HepG2 (cell line): Measurements from ENCODE around the gene CELF5. TPM values are rescaled to one million over a fixed set of nuclear protein-coding genes. Genes with fewer than 3 reads are reported as not detected.

ENCODE experiments used
- BRCA1 ChIP-seq: sonication (generic); formaldehyde crosslinking; IDR thresholded peaks from 2 replicates; pipeline ENCODE4 v1.4.0; 2020; ENCODE audit warnings: missing genetic modification reagents
- MBNL3 ChIP-seq: fragments of 250-450 bp; sonication (Bioruptor Pico); conservative IDR thresholded peaks from 2 replicates; pipeline ENCODE4 v1.8.0; 2022; ENCODE audit warnings: mild to moderate bottlenecking, inconsistent platforms
- PHF8 ChIP-seq: sonication (generic); formaldehyde crosslinking; IDR thresholded peaks from 2 replicates; pipeline ENCODE4 v1.5.0; 2020; ENCODE audit warnings: missing genetic modification reagents
- SRY ChIP-seq: sonication (generic); formaldehyde crosslinking; IDR thresholded peaks from 2 replicates; pipeline ENCODE4 v1.8.0; 2022; ENCODE audit warnings: mild to moderate bottlenecking, missing genetic modification reagents
- TBX2 ChIP-seq: sonication (generic); formaldehyde crosslinking; IDR thresholded peaks from 2 replicates; pipeline ENCODE4 v1.5.0; 2020; ENCODE audit warnings: missing genetic modification reagents, mild to moderate bottlenecking, borderline replicate concordance
- ZFX ChIP-seq: sonication (generic); formaldehyde crosslinking; IDR thresholded peaks from 2 replicates; pipeline ENCODE4 v1.4.0; 2020; ENCODE audit warnings: mild to moderate bottlenecking, low read depth, missing genetic modification reagents, moderate library complexity
- polyA plus RNA-seq, 8 experiments: library from polyadenylated mRNA; depleted of rRNA in 3 of 8; stranded (reverse) in 7 of 8; unstranded in 1 of 8; fragments of >200 nt; fragmentation: Illumina TruSeq in 4 of 8; extraction: Trizol in 4 of 8; gene quantifications; 2 replicates each; pipeline versions ENCODE4 v1.2.1 to v1.2.3, GENCODE V29; 2011 to 2016; ENCODE audit warnings: low read depth in 4 of 8, missing spikeins in 1 of 8, mixed read lengths in 1 of 8; ENCODE audit not compliant: insufficient read depth in 1 of 8
- total RNA-seq, 5 experiments: library from RNA; depleted of rRNA; stranded (reverse); fragments of >200 nt; fragmentation: Illumina TruSeq; extraction: Trizol; gene quantifications; 2 replicates each; pipeline ENCODE4 v1.2.3, GENCODE V29; 2016; ENCODE audit warnings: low read depth in 1 of 5
- TF ChIP-seq, protein P1 (sequence below), 2 experiments: sonication (generic) in 1 of 2; formaldehyde crosslinking in 1 of 2; IDR thresholded peaks; 2 replicates each; pipeline versions ENCODE4 v1.6.1 to v1.9.0; 2014 to 2022; ENCODE audit warnings: antibody characterized with exemption in 1 of 2, borderline replicate concordance in 1 of 2, inconsistent platforms in 1 of 2, low read depth in 1 of 2, missing genetic modification reagents in 1 of 2
- TF ChIP-seq, protein P2 (sequence below): sonication (generic); formaldehyde crosslinking; IDR thresholded peaks from 2 replicates; pipeline ENCODE4 v1.4.0; 2020; ENCODE audit warnings: missing genetic modification reagents
- TF ChIP-seq, protein P3 (sequence below), 2 experiments: sonication (generic) in 1 of 2; formaldehyde crosslinking in 1 of 2; IDR thresholded peaks; 2 replicates each; pipeline versions ENCODE4 v1.5.1 to v1.6.1; 2011 to 2020; ENCODE audit warnings: borderline replicate concordance in 1 of 2, low read depth in 1 of 2, low read length in 1 of 2, mild to moderate bottlenecking in 1 of 2, missing genetic modification reagents in 1 of 2, moderate library complexity in 1 of 2
- TF ChIP-seq, protein P4 (sequence below): sonication (generic); formaldehyde crosslinking; IDR thresholded peaks from 2 replicates; pipeline ENCODE4 v1.9.0; 2022; ENCODE audit warnings: missing genetic modification reagents, mild to moderate bottlenecking, borderline replicate concordance
- TF ChIP-seq, protein P5 (sequence below): sonication (generic); formaldehyde crosslinking; conservative IDR thresholded peaks from 2 replicates; pipeline ENCODE4 v1.4.0; 2020; ENCODE audit warnings: mild to moderate bottlenecking, missing genetic modification reagents, moderate library complexity

The CELF5 gene
- total and polyA plus RNA-seq, 2 of the 13 experiments (the other 11 are each of a cell fraction or from before 2014, with no cell fraction given), result 0.31 to 0.84 TPM

DNA sequence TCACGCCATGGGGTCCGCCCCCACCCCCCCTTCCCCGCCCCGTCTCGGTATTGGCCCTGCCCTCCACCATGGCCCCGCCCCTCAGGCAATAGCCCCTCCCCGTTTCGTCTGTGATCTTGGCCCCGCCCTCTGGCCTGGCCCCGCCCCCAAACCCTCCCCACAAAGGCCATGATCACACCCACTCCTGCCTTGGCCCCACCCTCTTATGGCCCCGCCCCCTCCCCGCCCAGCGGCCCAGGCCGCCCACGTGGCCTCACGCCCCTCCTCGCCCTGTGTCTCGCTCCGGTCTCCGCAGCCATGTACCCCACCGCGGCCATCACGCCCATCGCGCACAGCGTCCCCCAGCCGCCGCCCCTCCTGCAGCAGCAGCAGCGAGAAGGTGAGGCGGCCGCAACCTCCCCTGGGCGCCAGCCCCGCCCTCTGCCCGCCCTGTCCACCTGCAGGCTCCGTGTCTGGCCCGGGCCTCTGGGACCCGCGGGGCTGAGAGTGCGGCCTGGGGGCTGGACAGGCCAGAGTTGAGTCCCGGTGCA lies 61.3 kb downstream of the CELF5 start (continued):
- TF ChIP-seq, protein P1, sequence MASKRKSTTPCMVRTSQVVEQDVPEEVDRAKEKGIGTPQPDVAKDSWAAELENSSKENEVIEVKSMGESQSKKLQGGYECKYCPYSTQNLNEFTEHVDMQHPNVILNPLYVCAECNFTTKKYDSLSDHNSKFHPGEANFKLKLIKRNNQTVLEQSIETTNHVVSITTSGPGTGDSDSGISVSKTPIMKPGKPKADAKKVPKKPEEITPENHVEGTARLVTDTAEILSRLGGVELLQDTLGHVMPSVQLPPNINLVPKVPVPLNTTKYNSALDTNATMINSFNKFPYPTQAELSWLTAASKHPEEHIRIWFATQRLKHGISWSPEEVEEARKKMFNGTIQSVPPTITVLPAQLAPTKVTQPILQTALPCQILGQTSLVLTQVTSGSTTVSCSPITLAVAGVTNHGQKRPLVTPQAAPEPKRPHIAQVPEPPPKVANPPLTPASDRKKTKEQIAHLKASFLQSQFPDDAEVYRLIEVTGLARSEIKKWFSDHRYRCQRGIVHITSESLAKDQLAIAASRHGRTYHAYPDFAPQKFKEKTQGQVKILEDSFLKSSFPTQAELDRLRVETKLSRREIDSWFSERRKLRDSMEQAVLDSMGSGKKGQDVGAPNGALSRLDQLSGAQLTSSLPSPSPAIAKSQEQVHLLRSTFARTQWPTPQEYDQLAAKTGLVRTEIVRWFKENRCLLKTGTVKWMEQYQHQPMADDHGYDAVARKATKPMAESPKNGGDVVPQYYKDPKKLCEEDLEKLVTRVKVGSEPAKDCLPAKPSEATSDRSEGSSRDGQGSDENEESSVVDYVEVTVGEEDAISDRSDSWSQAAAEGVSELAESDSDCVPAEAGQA (IDR thresholded peaks at IDR 0.05; ENCODE audit: low read depth), result 0 out of 2 replicates have a peak, but pooled peaks have one; percentile 35
- TF ChIP-seq, protein P1 (CRISPR knock-in tag; IDR thresholded peaks at IDR 0.05; ENCODE audit: borderline replicate concordance), result no peak
- peak; percentile 91 for TF ChIP-seq ZFX (CRISPR knock-in tag)
- TF ChIP-seq, protein P2, sequence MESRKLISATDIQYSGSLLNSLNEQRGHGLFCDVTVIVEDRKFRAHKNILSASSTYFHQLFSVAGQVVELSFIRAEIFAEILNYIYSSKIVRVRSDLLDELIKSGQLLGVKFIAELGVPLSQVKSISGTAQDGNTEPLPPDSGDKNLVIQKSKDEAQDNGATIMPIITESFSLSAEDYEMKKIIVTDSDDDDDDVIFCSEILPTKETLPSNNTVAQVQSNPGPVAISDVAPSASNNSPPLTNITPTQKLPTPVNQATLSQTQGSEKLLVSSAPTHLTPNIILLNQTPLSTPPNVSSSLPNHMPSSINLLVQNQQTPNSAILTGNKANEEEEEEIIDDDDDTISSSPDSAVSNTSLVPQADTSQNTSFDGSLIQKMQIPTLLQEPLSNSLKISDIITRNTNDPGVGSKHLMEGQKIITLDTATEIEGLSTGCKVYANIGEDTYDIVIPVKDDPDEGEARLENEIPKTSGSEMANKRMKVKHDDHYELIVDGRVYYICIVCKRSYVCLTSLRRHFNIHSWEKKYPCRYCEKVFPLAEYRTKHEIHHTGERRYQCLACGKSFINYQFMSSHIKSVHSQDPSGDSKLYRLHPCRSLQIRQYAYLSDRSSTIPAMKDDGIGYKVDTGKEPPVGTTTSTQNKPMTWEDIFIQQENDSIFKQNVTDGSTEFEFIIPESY (CRISPR knock-in tag), result peak; percentile 76
- 0 out of 2 replicates have a peak, but pooled peaks have one; percentile 38 for TF ChIP-seq SRY (CRISPR knock-in tag)
- TF ChIP-seq MBNL3, result no peak
- no peak for TF ChIP-seq BRCA1 (CRISPR knock-in tag)
- TF ChIP-seq, protein P3, sequence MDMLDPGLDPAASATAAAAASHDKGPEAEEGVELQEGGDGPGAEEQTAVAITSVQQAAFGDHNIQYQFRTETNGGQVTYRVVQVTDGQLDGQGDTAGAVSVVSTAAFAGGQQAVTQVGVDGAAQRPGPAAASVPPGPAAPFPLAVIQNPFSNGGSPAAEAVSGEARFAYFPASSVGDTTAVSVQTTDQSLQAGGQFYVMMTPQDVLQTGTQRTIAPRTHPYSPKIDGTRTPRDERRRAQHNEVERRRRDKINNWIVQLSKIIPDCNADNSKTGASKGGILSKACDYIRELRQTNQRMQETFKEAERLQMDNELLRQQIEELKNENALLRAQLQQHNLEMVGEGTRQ (IDR thresholded peaks at IDR 0.05; ENCODE audit: low read depth, low read length), result peak; percentile 24; the same call in 1 of the 2 replicates
- TF ChIP-seq, protein P3 (CRISPR knock-in tag; IDR thresholded peaks at IDR 0.05; ENCODE audit: borderline replicate concordance), result no peak
- peak; percentile 54; the same call in 1 of the 2 replicates for TF ChIP-seq TBX2
- TF ChIP-seq, protein P4, sequence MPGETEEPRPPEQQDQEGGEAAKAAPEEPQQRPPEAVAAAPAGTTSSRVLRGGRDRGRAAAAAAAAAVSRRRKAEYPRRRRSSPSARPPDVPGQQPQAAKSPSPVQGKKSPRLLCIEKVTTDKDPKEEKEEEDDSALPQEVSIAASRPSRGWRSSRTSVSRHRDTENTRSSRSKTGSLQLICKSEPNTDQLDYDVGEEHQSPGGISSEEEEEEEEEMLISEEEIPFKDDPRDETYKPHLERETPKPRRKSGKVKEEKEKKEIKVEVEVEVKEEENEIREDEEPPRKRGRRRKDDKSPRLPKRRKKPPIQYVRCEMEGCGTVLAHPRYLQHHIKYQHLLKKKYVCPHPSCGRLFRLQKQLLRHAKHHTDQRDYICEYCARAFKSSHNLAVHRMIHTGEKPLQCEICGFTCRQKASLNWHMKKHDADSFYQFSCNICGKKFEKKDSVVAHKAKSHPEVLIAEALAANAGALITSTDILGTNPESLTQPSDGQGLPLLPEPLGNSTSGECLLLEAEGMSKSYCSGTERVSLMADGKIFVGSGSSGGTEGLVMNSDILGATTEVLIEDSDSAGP (CRISPR knock-in tag), result peak; percentile 53; the same call in 1 of the 2 replicates
- TF ChIP-seq, protein P5, sequence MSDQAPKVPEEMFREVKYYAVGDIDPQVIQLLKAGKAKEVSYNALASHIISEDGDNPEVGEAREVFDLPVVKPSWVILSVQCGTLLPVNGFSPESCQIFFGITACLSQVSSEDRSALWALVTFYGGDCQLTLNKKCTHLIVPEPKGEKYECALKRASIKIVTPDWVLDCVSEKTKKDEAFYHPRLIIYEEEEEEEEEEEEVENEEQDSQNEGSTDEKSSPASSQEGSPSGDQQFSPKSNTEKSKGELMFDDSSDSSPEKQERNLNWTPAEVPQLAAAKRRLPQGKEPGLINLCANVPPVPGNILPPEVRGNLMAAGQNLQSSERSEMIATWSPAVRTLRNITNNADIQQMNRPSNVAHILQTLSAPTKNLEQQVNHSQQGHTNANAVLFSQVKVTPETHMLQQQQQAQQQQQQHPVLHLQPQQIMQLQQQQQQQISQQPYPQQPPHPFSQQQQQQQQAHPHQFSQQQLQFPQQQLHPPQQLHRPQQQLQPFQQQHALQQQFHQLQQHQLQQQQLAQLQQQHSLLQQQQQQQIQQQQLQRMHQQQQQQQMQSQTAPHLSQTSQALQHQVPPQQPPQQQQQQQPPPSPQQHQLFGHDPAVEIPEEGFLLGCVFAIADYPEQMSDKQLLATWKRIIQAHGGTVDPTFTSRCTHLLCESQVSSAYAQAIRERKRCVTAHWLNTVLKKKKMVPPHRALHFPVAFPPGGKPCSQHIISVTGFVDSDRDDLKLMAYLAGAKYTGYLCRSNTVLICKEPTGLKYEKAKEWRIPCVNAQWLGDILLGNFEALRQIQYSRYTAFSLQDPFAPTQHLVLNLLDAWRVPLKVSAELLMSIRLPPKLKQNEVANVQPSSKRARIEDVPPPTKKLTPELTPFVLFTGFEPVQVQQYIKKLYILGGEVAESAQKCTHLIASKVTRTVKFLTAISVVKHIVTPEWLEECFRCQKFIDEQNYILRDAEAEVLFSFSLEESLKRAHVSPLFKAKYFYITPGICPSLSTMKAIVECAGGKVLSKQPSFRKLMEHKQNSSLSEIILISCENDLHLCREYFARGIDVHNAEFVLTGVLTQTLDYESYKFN (CRISPR knock-in tag), result 0 out of 2 replicates have a peak, but pooled peaks have one; percentile 12
- peak; percentile 74 for TF ChIP-seq PHF8 (CRISPR knock-in tag)
